Astrocyte (in vitro differentiated cells and primary cell): ENCODE results near the gene CHD6. TPM values are rescaled to one million over a fixed set of nuclear protein-coding genes. Genes with fewer than 3 reads are reported as not detected.

Source experiments
- DNase-seq: peaks from one replicate; pipeline ENCODE4 v3.0.0-alpha.2; 2010; ENCODE audit warnings: low read depth
- FAIRE-seq: peaks from 2 replicates; lab custom pipeline; 2011; peaks lifted over from hg19 to GRCh38; lab: Jason Lieb, UNC
- H2AFZ ChIP-seq: 2 replicates; pipeline ENCODE4 v1.6.0; 2012; ENCODE audit warnings: low read depth, low read length, inconsistent platforms
- H3K27ac ChIP-seq: 2 replicates; pipeline ENCODE4 v1.5.1; 2011; ENCODE audit warnings: low read depth, low read length, inconsistent platforms
- H3K27me3 ChIP-seq: 2 replicates; pipeline ENCODE4 v1.6.0; 2011; ENCODE audit warnings: low read length, inconsistent platforms; ENCODE audit not compliant: insufficient read depth
- H3K36me3 ChIP-seq: 2 replicates; pipeline ENCODE4 v1.5.1; 2011; ENCODE audit warnings: low read length, inconsistent platforms; ENCODE audit not compliant: insufficient read depth
- H3K4me1 ChIP-seq: 2 replicates; pipeline ENCODE4 v1.5.1; 2011; ENCODE audit warnings: low read length, inconsistent platforms; ENCODE audit not compliant: insufficient read depth
- H3K4me2 ChIP-seq: 2 replicates; pipeline ENCODE4 v1.6.0; 2012; ENCODE audit warnings: low read length, inconsistent platforms
- H3K4me3 ChIP-seq: 2 replicates; pipeline ENCODE4 v1.5.1; 2011; ENCODE audit warnings: low read depth, mild to moderate bottlenecking, low read length, inconsistent platforms; ENCODE audit not compliant: insufficient read depth
- H3K79me2 ChIP-seq: 2 replicates; pipeline ENCODE4 v1.6.0; 2012; ENCODE audit warnings: mild to moderate bottlenecking, low read length, inconsistent platforms; ENCODE audit not compliant: insufficient read depth
- H3K9ac ChIP-seq: 2 replicates; pipeline ENCODE4 v1.6.0; 2012; ENCODE audit warnings: mild to moderate bottlenecking, low read length, inconsistent platforms
- H3K9me3 ChIP-seq: 2 replicates; pipeline ENCODE4 v1.5.1; 2012; ENCODE audit warnings: low read depth, mild to moderate bottlenecking, low read length, inconsistent platforms; ENCODE audit not compliant: insufficient read depth
- H4K20me1 ChIP-seq: 2 replicates; pipeline ENCODE4 v1.6.0; 2012; ENCODE audit warnings: low read length, inconsistent platforms; ENCODE audit not compliant: insufficient read depth
- H3K27ac Mint-ChIP-seq: one replicate; pipeline ENCODE4 v1.8.0; 2021; ENCODE audit warnings: mild to moderate bottlenecking, mixed read lengths; ENCODE audit not compliant: unreplicated experiment
- H3K27me3 Mint-ChIP-seq: one replicate; pipeline ENCODE4 v1.8.0; 2021; ENCODE audit warnings: low read depth, mixed read lengths; ENCODE audit not compliant: unreplicated experiment
- H3K36me3 Mint-ChIP-seq: one replicate; pipeline ENCODE4 v1.8.0; 2021; ENCODE audit warnings: low read depth, mixed read lengths; ENCODE audit not compliant: unreplicated experiment
- H3K4me1 Mint-ChIP-seq: one replicate; pipeline ENCODE4 v1.8.0; 2021; ENCODE audit warnings: low read depth, mixed read lengths; ENCODE audit not compliant: unreplicated experiment
- H3K4me3 Mint-ChIP-seq: one replicate; pipeline ENCODE4 v1.8.0; 2021; ENCODE audit warnings: mild to moderate bottlenecking, moderate library complexity, mixed read lengths; ENCODE audit not compliant: unreplicated experiment
- H3K9me3 Mint-ChIP-seq: one replicate; pipeline ENCODE4 v1.8.0; 2021; ENCODE audit warnings: mild to moderate bottlenecking, mixed read lengths; ENCODE audit not compliant: unreplicated experiment
- EZH2 ChIP-seq: IDR thresholded peaks from 2 replicates; pipeline ENCODE4 v1.6.1; 2012; ENCODE audit warnings: mild to moderate bottlenecking, low read length, inconsistent platforms; ENCODE audit not compliant: insufficient read depth
- total RNA-seq: library from RNA; stranded (reverse); gene quantifications from 2 replicates; pipeline ENCODE4 v1.2.1, GENCODE V29; 2021
- TF ChIP-seq, protein P1 (sequence below): IDR thresholded peaks from 2 replicates; pipeline ENCODE4 v1.5.1; 2011; ENCODE audit warnings: low read depth, mild to moderate bottlenecking, inconsistent platforms, low read length, moderate library complexity; ENCODE audit not compliant: insufficient read depth

The CHD6 gene
- total RNA-seq, 1 donor from 2014 or later = 44.7 TPM

DNA sequence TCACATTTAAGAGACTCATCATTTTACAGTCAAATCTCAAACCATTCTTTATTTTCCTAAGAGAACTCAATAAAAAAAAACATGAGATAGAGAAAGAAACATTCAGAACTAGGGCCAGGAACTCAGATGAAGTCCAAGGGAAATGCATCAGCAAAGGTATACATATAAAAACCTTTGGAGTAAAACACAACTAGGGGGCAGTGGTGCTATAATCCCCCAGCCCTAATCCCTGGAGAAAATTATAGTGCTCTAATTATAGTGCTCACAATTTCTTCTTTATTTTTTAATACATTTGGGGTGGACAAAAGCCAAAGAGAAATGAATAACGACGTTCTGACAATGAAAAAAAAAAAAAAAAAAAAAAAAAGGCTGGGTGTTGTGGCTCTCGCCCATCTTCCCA is 151.0 kb downstream of the CHD6 start:
- Mint-ChIP-seq H3K4me3 (no peak overlapping the region), H3K4me1 (no peaks in the 10 kb centered on the region), H3K27me3 (no peaks in the 10 kb centered on the region), H3K9me3 (no peaks in the 10 kb centered on the region), H3K36me3 (peaks cover 20% of the 10 kb centered on the region), H3K27ac (no peak overlapping the region)
- TF ChIP-seq, protein P1, sequence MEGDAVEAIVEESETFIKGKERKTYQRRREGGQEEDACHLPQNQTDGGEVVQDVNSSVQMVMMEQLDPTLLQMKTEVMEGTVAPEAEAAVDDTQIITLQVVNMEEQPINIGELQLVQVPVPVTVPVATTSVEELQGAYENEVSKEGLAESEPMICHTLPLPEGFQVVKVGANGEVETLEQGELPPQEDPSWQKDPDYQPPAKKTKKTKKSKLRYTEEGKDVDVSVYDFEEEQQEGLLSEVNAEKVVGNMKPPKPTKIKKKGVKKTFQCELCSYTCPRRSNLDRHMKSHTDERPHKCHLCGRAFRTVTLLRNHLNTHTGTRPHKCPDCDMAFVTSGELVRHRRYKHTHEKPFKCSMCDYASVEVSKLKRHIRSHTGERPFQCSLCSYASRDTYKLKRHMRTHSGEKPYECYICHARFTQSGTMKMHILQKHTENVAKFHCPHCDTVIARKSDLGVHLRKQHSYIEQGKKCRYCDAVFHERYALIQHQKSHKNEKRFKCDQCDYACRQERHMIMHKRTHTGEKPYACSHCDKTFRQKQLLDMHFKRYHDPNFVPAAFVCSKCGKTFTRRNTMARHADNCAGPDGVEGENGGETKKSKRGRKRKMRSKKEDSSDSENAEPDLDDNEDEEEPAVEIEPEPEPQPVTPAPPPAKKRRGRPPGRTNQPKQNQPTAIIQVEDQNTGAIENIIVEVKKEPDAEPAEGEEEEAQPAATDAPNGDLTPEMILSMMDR = no peak
- no peak for TF ChIP-seq EZH2
- peaks cover 5% of the 10 kb centered on the region for H3K36me3 ChIP-seq
- DNase-seq (no peak), FAIRE-seq (no peak)
- H3K4me3 ChIP-seq = no peak overlapping the region
- no peak overlapping the region for H3K4me2 ChIP-seq
- no peaks in the 10 kb centered on the region for H3K9me3 ChIP-seq
- no peak overlapping the region for H3K9ac ChIP-seq
- H3K27ac ChIP-seq = no peak overlapping the region
- no peaks in the 10 kb centered on the region for H3K79me2 ChIP-seq
- no peaks in the 10 kb centered on the region for H3K4me1 ChIP-seq
- H3K27me3 ChIP-seq = no peaks in the 10 kb centered on the region
- no peaks in the 10 kb centered on the region for H4K20me1 ChIP-seq
- H2AFZ ChIP-seq = no peak overlapping the region

DNA sequence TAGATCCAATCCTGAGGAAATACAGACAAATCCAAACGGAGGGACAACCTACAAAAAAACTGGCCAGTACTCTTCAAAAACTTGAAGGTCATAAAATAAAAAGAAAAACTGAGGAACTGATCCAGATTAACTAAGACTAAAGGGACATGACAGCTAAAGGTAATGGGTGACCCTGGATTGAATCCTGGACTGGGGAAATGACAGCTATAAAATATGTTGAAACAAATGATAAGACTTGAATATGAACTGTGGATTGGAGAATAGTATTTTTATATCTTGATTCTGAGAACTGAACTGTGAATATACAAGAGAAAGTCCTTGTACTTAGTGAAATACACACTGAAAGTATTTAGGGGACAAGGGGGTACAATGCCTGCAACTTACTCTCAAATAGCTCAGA is 154.6 kb downstream of the CHD6 start:
- Histone ChIP-seq H3K4me2 (no peak overlapping the region), H3K9me3 (no peaks in the 10 kb centered on the region), H3K27me3 (no peaks in the 10 kb centered on the region), H4K20me1 (no peaks in the 10 kb centered on the region), H3K36me3 (no peaks in the 10 kb centered on the region), H3K27ac (no peak overlapping the region), H3K79me2 (no peaks in the 10 kb centered on the region), H3K9ac (no peak overlapping the region), H3K4me1 (no peaks in the 10 kb centered on the region), H3K4me3 (no peak overlapping the region), H2AFZ (no peak overlapping the region)
- no peak overlapping the region for H3K27ac Mint-ChIP-seq
- DNase-seq (no peak), FAIRE-seq (no peak)
- no peaks in the 10 kb centered on the region for H3K27me3 Mint-ChIP-seq
- H3K36me3 Mint-ChIP-seq = peaks cover 39% of the 10 kb centered on the region
- no peaks in the 10 kb centered on the region for H3K4me1 Mint-ChIP-seq
- no peak for TF ChIP-seq EZH2
- TF ChIP-seq, protein P1 = no peak
- H3K9me3 Mint-ChIP-seq = no peaks in the 10 kb centered on the region
- H3K4me3 Mint-ChIP-seq = no peak overlapping the region

DNA sequence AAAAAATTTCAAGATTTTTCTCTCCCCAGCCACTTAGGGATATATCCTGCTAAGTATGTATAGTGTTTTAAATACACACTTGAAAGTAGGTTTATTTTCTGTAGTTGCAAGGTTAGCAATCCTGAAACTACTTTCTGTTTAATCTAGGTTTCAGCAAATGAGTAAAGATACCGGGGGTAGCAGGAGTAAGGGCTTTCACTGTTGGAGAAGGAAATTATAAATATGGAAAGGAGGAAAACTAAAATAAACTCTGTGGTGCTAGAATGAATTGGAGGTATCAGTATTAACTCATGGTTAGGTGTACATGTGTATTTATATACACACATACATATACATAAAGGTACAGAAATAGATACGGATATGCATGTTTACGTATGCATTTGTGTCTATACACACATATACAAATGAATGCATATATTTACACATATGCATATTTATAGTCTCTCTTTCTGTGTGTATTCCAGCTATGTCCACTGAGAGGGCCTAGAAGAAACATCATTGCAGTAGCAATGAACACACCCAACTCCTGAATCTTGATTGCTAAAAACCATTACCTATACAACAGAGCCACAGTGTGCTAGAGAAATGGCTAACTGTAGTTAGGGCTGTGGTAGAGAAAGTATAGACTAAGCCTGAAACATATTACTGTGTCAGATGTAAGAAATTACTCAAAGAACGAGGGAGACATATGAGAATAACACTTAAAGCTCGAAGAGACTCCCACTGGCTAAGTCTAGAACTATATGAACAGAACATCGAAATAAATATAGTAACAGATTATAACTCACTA is 155.6 kb downstream of the CHD6 start:
- DNase-seq = no peak
- H3K9me3 Mint-ChIP-seq = no peaks in the 10 kb centered on the region
- peaks cover 35% of the 10 kb centered on the region for H3K36me3 Mint-ChIP-seq
- no peaks in the 10 kb centered on the region for H3K4me1 ChIP-seq
- no peak for FAIRE-seq
- no peak overlapping the region for H3K9ac ChIP-seq
- no peaks in the 10 kb centered on the region for H3K36me3 ChIP-seq
- no peak overlapping the region for H3K4me3 ChIP-seq
- no peaks in the 10 kb centered on the region for H4K20me1 ChIP-seq
- no peak overlapping the region for H3K4me2 ChIP-seq
- no peak overlapping the region for H2AFZ ChIP-seq
- H3K79me2 ChIP-seq = no peaks in the 10 kb centered on the region
- no peaks in the 10 kb centered on the region for H3K4me1 Mint-ChIP-seq
- no peaks in the 10 kb centered on the region for H3K27me3 ChIP-seq
- no peak for TF ChIP-seq EZH2
- TF ChIP-seq, protein P1 = no peak
- H3K27me3 Mint-ChIP-seq = no peaks in the 10 kb centered on the region
- no peak overlapping the region for H3K27ac ChIP-seq
- H3K27ac Mint-ChIP-seq = no peak overlapping the region
- H3K9me3 ChIP-seq = no peaks in the 10 kb centered on the region
- H3K4me3 Mint-ChIP-seq = no peak overlapping the region
